ENCODE measurements around the gene GNAO1.
A peak's percentile ranks its signal among the peaks of the same experiment; 100 is the strongest.
"Not testable (repeated sequence)": the region's sequence is repeated elsewhere in the genome, so short reads cannot be mapped to it uniquely, and the experiment has no call there.

The GNAO1 gene

GRCh38 chr16:56368545-56368944, 177.3 kb downstream of the GNAO1 start:
- no peak for DNase-seq

GRCh38 chr16:56369202-56369601, 177.9 kb downstream of the GNAO1 start:
- no peak for DNase-seq

GRCh38 chr16:56370185-56370874, 179.0 kb downstream of the GNAO1 start:
- no peak for DNase-seq

GRCh38 chr16:56370875-56371659, 179.8 kb downstream of the GNAO1 start:
- no peak for DNase-seq

GRCh38 chr16:56371660-56371937, 180.3 kb downstream of the GNAO1 start:
- DNase-seq, result no peak

- no peak for DNase-seq
Observed at GRCh38 chr16:56372013-56372634, 180.8 kb downstream of the GNAO1 start.

GRCh38 chr16:56373003-56373402, 181.7 kb downstream of the GNAO1 start:
- DNase-seq, result no peak

GRCh38 chr16:56375792-56376191, 184.5 kb downstream of the GNAO1 start:
- DNase-seq, result not testable (repeated sequence)

GRCh38 chr16:56379044-56379443, 187.8 kb downstream of the GNAO1 start:
- not testable (repeated sequence) for DNase-seq

- not testable (repeated sequence) for DNase-seq
Observed at GRCh38 chr16:56380778-56381485, 189.6 kb downstream of the GNAO1 start.

GRCh38 chr16:56382459-56382858, 191.2 kb downstream of the GNAO1 start:
- no peak for DNase-seq

GRCh38 chr16:56382901-56383355, 191.6 kb downstream of the GNAO1 start:
- DNase-seq, result peak; percentile 18

GRCh38 chr16:56384074-56384721, 192.9 kb downstream of the GNAO1 start:
- DNase-seq, result no peak

GRCh38 chr16:56387396-56387795, 196.1 kb downstream of the GNAO1 start:
- peak; percentile 48 for DNase-seq

- DNase-seq, result peak; percentile 46
Observed at GRCh38 chr16:56388209-56388608, 196.9 kb downstream of the GNAO1 start.

GRCh38 chr16:56389554-56389953, 198.3 kb downstream of the GNAO1 start:
- peak; percentile 100 for DNase-seq

- DNase-seq, result not testable (repeated sequence)
Observed at GRCh38 chr16:56396724-56397123, 205.4 kb downstream of the GNAO1 start.

GRCh38 chr16:56399047-56399446, 207.8 kb downstream of the GNAO1 start:
- DNase-seq, result no peak

- DNase-seq, result no peak
Observed at GRCh38 chr16:56399486-56399885, 208.2 kb downstream of the GNAO1 start.

GRCh38 chr16:56400458-56400857, 209.2 kb downstream of the GNAO1 start:
- no peak for DNase-seq

- DNase-seq, result no peak
Observed at GRCh38 chr16:56401482-56401881, 210.2 kb downstream of the GNAO1 start.

GRCh38 chr16:56405977-56406672, 214.8 kb downstream of the GNAO1 start:
- DNase-seq, result no peak
